ENCODE measurements around the gene CDC42. TPM values are rescaled to one million over a fixed set of nuclear protein-coding genes. Genes with fewer than 3 reads are reported as not detected.

The CDC42 gene
- total and polyA plus RNA-seq, 2 of the 13 experiments (the other 11 are each of a cell fraction or from before 2014, with no cell fraction given) = 138 to 237 TPM

DNA sequence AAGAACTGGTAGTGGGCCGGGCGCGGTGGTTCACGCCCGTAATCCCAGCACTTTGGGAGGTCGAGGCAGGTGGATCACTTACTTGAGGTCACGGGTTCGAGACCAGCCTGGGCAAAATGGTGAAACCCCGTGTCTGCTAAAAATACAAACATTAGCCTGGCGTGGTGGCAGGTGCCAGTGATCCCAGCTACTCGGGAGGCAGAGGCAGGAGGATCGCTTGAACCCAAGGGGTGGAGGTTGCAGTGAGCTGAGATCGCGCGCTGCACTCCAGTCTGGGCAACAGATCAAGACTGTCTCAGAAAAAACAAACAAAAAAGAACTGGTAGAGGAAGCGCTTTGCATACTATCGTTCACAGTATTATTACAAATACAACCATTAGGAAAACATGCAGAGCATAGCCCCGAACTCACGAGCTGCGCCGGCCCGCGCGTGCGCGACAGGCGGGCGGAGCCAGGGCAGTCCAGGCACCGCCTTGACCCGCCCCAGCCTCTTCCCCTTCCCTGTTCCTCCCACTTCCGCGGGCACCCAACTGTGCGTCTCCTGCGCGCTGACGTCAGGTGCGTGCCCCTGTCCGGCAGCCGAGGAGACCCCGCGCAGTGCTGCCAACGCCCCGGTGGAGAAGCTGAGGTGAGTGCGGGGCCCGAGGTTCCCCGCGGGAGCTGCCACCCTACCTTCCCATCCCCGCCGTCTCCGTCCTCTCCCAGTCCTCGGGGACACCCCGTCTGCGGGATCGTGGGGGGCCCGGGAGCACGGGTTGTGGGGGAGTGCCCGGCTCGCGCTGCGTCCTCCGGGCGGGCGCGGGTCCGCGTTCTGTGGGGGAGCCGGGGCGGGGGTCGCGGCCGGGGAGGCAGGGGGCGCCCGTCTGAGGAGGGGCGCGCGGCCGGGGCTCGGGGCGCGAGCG, at the start of gene CDC42 (continued):
- TF ChIP-seq, protein P1, sequence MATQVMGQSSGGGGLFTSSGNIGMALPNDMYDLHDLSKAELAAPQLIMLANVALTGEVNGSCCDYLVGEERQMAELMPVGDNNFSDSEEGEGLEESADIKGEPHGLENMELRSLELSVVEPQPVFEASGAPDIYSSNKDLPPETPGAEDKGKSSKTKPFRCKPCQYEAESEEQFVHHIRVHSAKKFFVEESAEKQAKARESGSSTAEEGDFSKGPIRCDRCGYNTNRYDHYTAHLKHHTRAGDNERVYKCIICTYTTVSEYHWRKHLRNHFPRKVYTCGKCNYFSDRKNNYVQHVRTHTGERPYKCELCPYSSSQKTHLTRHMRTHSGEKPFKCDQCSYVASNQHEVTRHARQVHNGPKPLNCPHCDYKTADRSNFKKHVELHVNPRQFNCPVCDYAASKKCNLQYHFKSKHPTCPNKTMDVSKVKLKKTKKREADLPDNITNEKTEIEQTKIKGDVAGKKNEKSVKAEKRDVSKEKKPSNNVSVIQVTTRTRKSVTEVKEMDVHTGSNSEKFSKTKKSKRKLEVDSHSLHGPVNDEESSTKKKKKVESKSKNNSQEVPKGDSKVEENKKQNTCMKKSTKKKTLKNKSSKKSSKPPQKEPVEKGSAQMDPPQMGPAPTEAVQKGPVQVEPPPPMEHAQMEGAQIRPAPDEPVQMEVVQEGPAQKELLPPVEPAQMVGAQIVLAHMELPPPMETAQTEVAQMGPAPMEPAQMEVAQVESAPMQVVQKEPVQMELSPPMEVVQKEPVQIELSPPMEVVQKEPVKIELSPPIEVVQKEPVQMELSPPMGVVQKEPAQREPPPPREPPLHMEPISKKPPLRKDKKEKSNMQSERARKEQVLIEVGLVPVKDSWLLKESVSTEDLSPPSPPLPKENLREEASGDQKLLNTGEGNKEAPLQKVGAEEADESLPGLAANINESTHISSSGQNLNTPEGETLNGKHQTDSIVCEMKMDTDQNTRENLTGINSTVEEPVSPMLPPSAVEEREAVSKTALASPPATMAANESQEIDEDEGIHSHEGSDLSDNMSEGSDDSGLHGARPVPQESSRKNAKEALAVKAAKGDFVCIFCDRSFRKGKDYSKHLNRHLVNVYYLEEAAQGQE (IDR thresholded peaks at IDR 0.05; ENCODE audit: borderline replicate concordance in 1 of 2, low read depth in 1 of 2, low read length in 2 of 2) = no peak; a peak in 1 of 4 replicates
- TF ChIP-seq, protein P2, sequence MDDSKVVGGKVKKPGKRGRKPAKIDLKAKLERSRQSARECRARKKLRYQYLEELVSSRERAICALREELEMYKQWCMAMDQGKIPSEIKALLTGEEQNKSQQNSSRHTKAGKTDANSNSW (CRISPR knock-in tag; IDR thresholded peaks at IDR 0.05; ENCODE audit: borderline replicate concordance) = no peak
- no peak for TF ChIP-seq SOX6 (IDR thresholded peaks at IDR 0.05)
- peak; percentile 65; the same call in 1 of the 2 replicates for TF ChIP-seq SOX6 (CRISPR knock-in tag; IDR thresholded peaks at IDR 0.05)
- TF ChIP-seq, protein P3, sequence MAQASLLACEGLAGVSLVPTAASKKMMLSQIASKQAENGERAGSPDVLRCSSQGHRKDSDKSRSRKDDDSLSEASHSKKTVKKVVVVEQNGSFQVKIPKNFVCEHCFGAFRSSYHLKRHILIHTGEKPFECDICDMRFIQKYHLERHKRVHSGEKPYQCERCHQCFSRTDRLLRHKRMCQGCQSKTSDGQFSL (CRISPR knock-in tag; IDR thresholded peaks at IDR 0.05) = peak; percentile 55; the same call in 1 of the 2 replicates
- TF ChIP-seq BORCS8-MEF2B (CRISPR knock-in tag; IDR thresholded peaks at IDR 0.05) = peak; percentile 71; the same call in 1 of the 2 replicates
- TF ChIP-seq, protein P4, sequence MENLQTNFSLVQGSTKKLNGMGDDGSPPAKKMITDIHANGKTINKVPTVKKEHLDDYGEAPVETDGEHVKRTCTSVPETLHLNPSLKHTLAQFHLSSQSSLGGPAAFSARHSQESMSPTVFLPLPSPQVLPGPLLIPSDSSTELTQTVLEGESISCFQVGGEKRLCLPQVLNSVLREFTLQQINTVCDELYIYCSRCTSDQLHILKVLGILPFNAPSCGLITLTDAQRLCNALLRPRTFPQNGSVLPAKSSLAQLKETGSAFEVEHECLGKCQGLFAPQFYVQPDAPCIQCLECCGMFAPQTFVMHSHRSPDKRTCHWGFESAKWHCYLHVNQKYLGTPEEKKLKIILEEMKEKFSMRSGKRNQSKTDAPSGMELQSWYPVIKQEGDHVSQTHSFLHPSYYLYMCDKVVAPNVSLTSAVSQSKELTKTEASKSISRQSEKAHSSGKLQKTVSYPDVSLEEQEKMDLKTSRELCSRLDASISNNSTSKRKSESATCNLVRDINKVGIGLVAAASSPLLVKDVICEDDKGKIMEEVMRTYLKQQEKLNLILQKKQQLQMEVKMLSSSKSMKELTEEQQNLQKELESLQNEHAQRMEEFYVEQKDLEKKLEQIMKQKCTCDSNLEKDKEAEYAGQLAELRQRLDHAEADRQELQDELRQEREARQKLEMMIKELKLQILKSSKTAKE (CRISPR knock-in tag; IDR thresholded peaks at IDR 0.05; ENCODE audit: borderline replicate concordance) = 0 out of 2 replicates have a peak, but pooled peaks have one; percentile 13
- TF ChIP-seq ZNF720 (CRISPR knock-in tag; IDR thresholded peaks at IDR 0.05) = no peak
- TF ChIP-seq, protein P5, sequence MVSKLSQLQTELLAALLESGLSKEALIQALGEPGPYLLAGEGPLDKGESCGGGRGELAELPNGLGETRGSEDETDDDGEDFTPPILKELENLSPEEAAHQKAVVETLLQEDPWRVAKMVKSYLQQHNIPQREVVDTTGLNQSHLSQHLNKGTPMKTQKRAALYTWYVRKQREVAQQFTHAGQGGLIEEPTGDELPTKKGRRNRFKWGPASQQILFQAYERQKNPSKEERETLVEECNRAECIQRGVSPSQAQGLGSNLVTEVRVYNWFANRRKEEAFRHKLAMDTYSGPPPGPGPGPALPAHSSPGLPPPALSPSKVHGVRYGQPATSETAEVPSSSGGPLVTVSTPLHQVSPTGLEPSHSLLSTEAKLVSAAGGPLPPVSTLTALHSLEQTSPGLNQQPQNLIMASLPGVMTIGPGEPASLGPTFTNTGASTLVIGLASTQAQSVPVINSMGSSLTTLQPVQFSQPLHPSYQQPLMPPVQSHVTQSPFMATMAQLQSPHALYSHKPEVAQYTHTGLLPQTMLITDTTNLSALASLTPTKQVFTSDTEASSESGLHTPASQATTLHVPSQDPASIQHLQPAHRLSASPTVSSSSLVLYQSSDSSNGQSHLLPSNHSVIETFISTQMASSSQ (IDR thresholded peaks at IDR 0.05; ENCODE audit: low read depth) = no peak
- TF ChIP-seq, protein P5 (CRISPR knock-in tag; IDR thresholded peaks at IDR 0.05; ENCODE audit: borderline replicate concordance) = peak; percentile 74
- TF ChIP-seq ZZZ3 (CRISPR knock-in tag; IDR thresholded peaks at IDR 0.05; ENCODE audit: borderline replicate concordance) = peak; percentile 58; the same call in 1 of the 2 replicates
- TF ChIP-seq, protein P6, sequence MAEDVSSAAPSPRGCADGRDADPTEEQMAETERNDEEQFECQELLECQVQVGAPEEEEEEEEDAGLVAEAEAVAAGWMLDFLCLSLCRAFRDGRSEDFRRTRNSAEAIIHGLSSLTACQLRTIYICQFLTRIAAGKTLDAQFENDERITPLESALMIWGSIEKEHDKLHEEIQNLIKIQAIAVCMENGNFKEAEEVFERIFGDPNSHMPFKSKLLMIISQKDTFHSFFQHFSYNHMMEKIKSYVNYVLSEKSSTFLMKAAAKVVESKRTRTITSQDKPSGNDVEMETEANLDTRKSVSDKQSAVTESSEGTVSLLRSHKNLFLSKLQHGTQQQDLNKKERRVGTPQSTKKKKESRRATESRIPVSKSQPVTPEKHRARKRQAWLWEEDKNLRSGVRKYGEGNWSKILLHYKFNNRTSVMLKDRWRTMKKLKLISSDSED (CRISPR knock-in tag; IDR thresholded peaks at IDR 0.05) = no peak
- TF ChIP-seq ARHGAP35 (CRISPR knock-in tag; IDR thresholded peaks at IDR 0.05; ENCODE audit: borderline replicate concordance) = peak; percentile 56; the same call in 1 of the 2 replicates
- TF ChIP-seq MBNL3 (CRISPR knock-in tag; conservative IDR thresholded peaks at IDR 0.05) = no peak
- no peak for TF ChIP-seq XBP1 (CRISPR knock-in tag; IDR thresholded peaks at IDR 0.05)

Measured in HepG2 (cell line).